ENCODE results near the gene SIM2.

- TF ChIP-seq, protein P1, sequence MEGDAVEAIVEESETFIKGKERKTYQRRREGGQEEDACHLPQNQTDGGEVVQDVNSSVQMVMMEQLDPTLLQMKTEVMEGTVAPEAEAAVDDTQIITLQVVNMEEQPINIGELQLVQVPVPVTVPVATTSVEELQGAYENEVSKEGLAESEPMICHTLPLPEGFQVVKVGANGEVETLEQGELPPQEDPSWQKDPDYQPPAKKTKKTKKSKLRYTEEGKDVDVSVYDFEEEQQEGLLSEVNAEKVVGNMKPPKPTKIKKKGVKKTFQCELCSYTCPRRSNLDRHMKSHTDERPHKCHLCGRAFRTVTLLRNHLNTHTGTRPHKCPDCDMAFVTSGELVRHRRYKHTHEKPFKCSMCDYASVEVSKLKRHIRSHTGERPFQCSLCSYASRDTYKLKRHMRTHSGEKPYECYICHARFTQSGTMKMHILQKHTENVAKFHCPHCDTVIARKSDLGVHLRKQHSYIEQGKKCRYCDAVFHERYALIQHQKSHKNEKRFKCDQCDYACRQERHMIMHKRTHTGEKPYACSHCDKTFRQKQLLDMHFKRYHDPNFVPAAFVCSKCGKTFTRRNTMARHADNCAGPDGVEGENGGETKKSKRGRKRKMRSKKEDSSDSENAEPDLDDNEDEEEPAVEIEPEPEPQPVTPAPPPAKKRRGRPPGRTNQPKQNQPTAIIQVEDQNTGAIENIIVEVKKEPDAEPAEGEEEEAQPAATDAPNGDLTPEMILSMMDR (IDR thresholded peaks at IDR 0.05), result no peak
- TF ChIP-seq POLR2AphosphoS5 (IDR thresholded peaks at IDR 0.05) (no peak), POLR2A (IDR thresholded peaks at IDR 0.05) (no peak)
Measured at GRCh38 chr21:36763305-36763704, 64.4 kb downstream of the SIM2 start.

All from suprapubic skin (tissue), 4 donors.